GM12878 (cell line): ENCODE data around the gene DTNA. TPM values are rescaled to one million over a fixed set of nuclear protein-coding genes. Genes with fewer than 3 reads are reported as not detected.

ENCODE experiments used
- ATAC-seq: fragments of 200-7000 bp; cut with Tn5 transposase; 3 replicates; pipeline ENCODE4 v1.9.1; 2020; ENCODE audit warnings: mild to moderate bottlenecking, moderate library complexity
- BruUV-seq: library from RNA; stranded (reverse); fragments of 400-500 nt; replicated peaks from 2 replicates; lab custom pipeline; 2021; lab: Mats Ljungman, UMichigan
- CTCF ChIA-PET: fragments of 300-600 bp; sonication (Branson Sonifier 250); formaldehyde crosslinking; extraction: SDS; loops from one replicate; lab custom pipeline; 2021; ENCODE audit warnings: inconsistent platforms; lab: Yijun Ruan, JAX
- POLR2A ChIA-PET: fragments of 350-600 bp; formaldehyde crosslinking; extraction: SDS; loops from one replicate; lab custom pipeline; 2021; ENCODE audit warnings: inconsistent platforms; lab: Charles Lee
- RAD21 ChIA-PET: fragments of 300-600 bp; sonication (Branson Sonifier 250); formaldehyde crosslinking; loops from one replicate; lab custom pipeline; 2023; ENCODE audit warnings: antibody characterized with exemption; ENCODE audit not compliant: unreplicated experiment; lab: Charles Lee
- SMC1A ChIA-PET: fragments of 300-600 bp; sonication (Branson Sonifier 250); formaldehyde crosslinking; loops from one replicate; lab custom pipeline; 2023; ENCODE audit not compliant: unreplicated experiment, uncharacterized antibody; lab: Charles Lee
- DNase-seq: peaks from one replicate; pipeline ENCODE4 v3.0.0-alpha.2; 2011; ENCODE audit warnings: low read depth, low spot score
- FAIRE-seq: peaks from 3 replicates; lab custom pipeline; 2011; peaks lifted over from hg19 to GRCh38; lab: Jason Lieb, UNC
- H2AFZ ChIP-seq: 2 replicates; pipeline ENCODE4 v1.6.0; 2011; ENCODE audit warnings: low read depth, low read length, control low read depth; ENCODE audit not compliant: control insufficient read depth
- H3K27ac ChIP-seq: 2 replicates; pipeline ENCODE4 v1.5.1; 2011; ENCODE audit warnings: control low read depth; ENCODE audit not compliant: control insufficient read depth, insufficient read depth
- H3K27me3 ChIP-seq, 2 experiments: replicated peaks in 1 of 2; 2 replicates each; pipeline versions ENCODE4 v1.6.0 to v1.6.1; 2011; ENCODE audit warnings: low read length in 1 of 2; ENCODE audit not compliant: control insufficient read depth in 2 of 2, insufficient read depth in 2 of 2
- H3K36me3 ChIP-seq, 2 experiments: 2 replicates each; pipeline ENCODE4 v1.5.1; 2011; ENCODE audit warnings: low read length in 1 of 2; ENCODE audit not compliant: control insufficient read depth in 2 of 2, insufficient read depth in 2 of 2
- H3K4me1 ChIP-seq: 2 replicates; pipeline ENCODE4 v1.6.1; 2011; ENCODE audit warnings: mild to moderate bottlenecking, low read length, moderate library complexity, mixed read lengths; ENCODE audit not compliant: control insufficient read depth, insufficient read depth
- H3K4me2 ChIP-seq: 2 replicates; pipeline ENCODE4 v1.6.0; 2011; ENCODE audit warnings: control low read depth; ENCODE audit not compliant: control insufficient read depth, insufficient read depth
- H3K4me3 ChIP-seq: fragments of 200-600 bp; sonication (generic); 2 replicates; pipeline ENCODE4 v1.5.1; 2016
- H3K79me2 ChIP-seq: 2 replicates; pipeline ENCODE4 v1.6.0; 2011; ENCODE audit warnings: low read length; ENCODE audit not compliant: control insufficient read depth, insufficient read depth
- H3K9ac ChIP-seq: 2 replicates; pipeline ENCODE4 v1.8.0; 2011; ENCODE audit warnings: low read length, control low read depth, mixed read lengths; ENCODE audit not compliant: control insufficient read depth, insufficient read depth
- H3K9me3 ChIP-seq: replicated peaks from 3 replicates; pipeline ENCODE4 v1.5.1; 2011; ENCODE audit warnings: mild to moderate bottlenecking, low read length; ENCODE audit not compliant: control insufficient read depth, insufficient read depth
- H4K20me1 ChIP-seq: 2 replicates; pipeline ENCODE4 v1.6.0; 2011; ENCODE audit not compliant: control insufficient read depth, insufficient read depth
- ATF7 ChIP-seq: fragments of 450-650 bp; IDR thresholded peaks from 2 replicates; pipeline ENCODE4 v1.6.1; 2016; ENCODE audit warnings: low read depth, mild to moderate bottlenecking
- BCL11A ChIP-seq: IDR thresholded peaks from 2 replicates; pipeline ENCODE4 v1.6.1; 2011; ENCODE audit warnings: low read depth, low read length
- CUX1 ChIP-seq: IDR thresholded peaks from 2 replicates; pipeline ENCODE4 v1.6.1; 2012; ENCODE audit warnings: improper control_type of control experiment, low read depth, low read length; ENCODE audit not compliant: insufficient replicate concordance
- IRF4 ChIP-seq: IDR thresholded peaks from 2 replicates; pipeline ENCODE4 v1.6.1; 2011; ENCODE audit warnings: low read depth, low read length
- LARP7 ChIP-seq: fragments of 450-650 bp; IDR thresholded peaks from 2 replicates; pipeline ENCODE4 v1.6.1; 2017; ENCODE audit warnings: mild to moderate bottlenecking
- NFIC ChIP-seq: IDR thresholded peaks from 2 replicates; pipeline ENCODE4 v1.6.1; 2012; ENCODE audit warnings: low read depth, mild to moderate bottlenecking, inconsistent platforms, low read length, moderate library complexity
- WGBS: methylation state at CpG from one replicate; pipeline ENCODE4 v1.1.6; 2016; ENCODE audit warnings: low lambda C conversion rate; ENCODE audit not compliant: insufficient replicate concordance, insufficient coverage; ENCODE audit errors: missing lambda C conversion rate; 5-methylcytosine and 5-hydroxymethylcytosine counted together
- in situ Hi-C: fragments of 300-500 bp; cut with MboI; formaldehyde crosslinking; loops from 9 replicates; pipeline ENCODE4 v1.14.3; 2018; ENCODE audit warnings: mixed read lengths
- intact Hi-C: fragments of 100-400 bp; cut with micrococcal nuclease; formaldehyde crosslinking; loops from one replicate; pipeline ENCODE4 v1.14.2; 2022; ENCODE audit not compliant: unreplicated experiment
- polyA plus RNA-seq, 11 experiments: library from polyadenylated mRNA; depleted of rRNA in 4 of 11; unstranded in 6 of 11; stranded (reverse) in 5 of 11; fragments of >200 nt; fragmentation: Nextera tagmentation in 4 of 11; fragmentation: Illumina TruSeq in 1 of 11; extraction: Ambion mirVana in 4 of 11; extraction: Trizol in 1 of 11; gene quantifications; 1 replicate in 1 of 11; 2 replicates in 10 of 11; pipeline versions ENCODE4 v1.2.1 to v1.2.3, GENCODE V29; 2011 to 2016; ENCODE audit warnings: inconsistent platforms in 2 of 11, missing spikeins in 2 of 11, low read depth in 1 of 11
- total RNA-seq, 4 experiments: library from RNA; depleted of rRNA in 3 of 4; stranded (reverse); fragments of >200 nt in 3 of 4; fragmentation: Illumina TruSeq in 1 of 4; extraction: Trizol in 1 of 4; gene quantifications; 2 replicates each; pipeline versions ENCODE4 v1.2.1 to v1.2.3, GENCODE V29; 2013 to 2021
- TF ChIP-seq, protein P1 (sequence below): IDR thresholded peaks from 2 replicates; pipeline ENCODE4 v1.6.1; 2012; ENCODE audit warnings: low read depth, low read length, improper control_type of control experiment

Gene DTNA
- total and polyA plus RNA-seq, 10 of the 15 experiments (the other 5 are each of a cell fraction or from before 2014, with no cell fraction given): 0.26 to 8.6 (median 0.53) TPM

DNA sequence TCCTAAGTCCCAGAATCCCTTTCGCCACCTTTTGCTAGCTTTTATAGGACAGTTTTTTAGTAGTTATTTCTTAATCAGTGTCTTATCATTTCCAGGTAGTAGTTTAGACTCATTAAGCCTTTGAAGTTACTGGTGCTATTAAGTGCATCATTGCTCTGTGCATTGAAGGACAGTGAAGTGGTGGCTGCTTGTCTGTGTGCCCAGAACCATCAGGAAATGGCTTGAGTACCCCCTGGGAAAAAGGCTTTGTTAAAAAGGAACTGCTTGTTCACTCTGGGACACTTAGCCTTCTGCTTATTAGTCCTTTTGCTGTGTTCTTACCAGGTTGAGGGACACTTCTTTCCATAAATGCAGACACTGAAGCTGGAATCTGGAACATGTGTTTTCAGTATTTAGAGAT, 30.0 kb downstream of the DTNA start:
- 74% methylated on average over 1 of the region's 1 CpG for WGBS
- Histone ChIP-seq H3K27me3 (no peaks in the 10 kb centered on the region), H3K36me3 (no peaks in the 10 kb centered on the region), H3K27ac (no peak overlapping the region), H3K79me2 (no peaks in the 10 kb centered on the region), H3K9ac (no peak overlapping the region), H3K4me3 (no peak overlapping the region), H4K20me1 (no peaks in the 10 kb centered on the region), H3K9me3 (no peaks in the 10 kb centered on the region), H3K4me2 (no peak overlapping the region), H3K4me1 (no peaks in the 10 kb centered on the region), H2AFZ (no peak overlapping the region)
- DNase-seq (no peak), ATAC-seq (no peak), FAIRE-seq (no peak)
- BruUV-seq: no TSS peak
- no peak for TF ChIP-seq CUX1
- no peak for TF ChIP-seq ATF7
- no peak for TF ChIP-seq IRF4
- TF ChIP-seq LARP7: no peak
- no peak for TF ChIP-seq NFIC
- TF ChIP-seq, protein P1, sequence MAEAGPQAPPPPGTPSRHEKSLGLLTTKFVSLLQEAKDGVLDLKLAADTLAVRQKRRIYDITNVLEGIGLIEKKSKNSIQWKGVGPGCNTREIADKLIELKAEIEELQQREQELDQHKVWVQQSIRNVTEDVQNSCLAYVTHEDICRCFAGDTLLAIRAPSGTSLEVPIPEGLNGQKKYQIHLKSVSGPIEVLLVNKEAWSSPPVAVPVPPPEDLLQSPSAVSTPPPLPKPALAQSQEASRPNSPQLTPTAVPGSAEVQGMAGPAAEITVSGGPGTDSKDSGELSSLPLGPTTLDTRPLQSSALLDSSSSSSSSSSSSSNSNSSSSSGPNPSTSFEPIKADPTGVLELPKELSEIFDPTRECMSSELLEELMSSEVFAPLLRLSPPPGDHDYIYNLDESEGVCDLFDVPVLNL: no peak
- TF ChIP-seq BCL11A: no peak
- intact Hi-C loops: no loop called here
- CTCF ChIA-PET: interaction anchor here (0.9 kb wide), 1 partner anchor 79 kb away, joined by 3 read pairs; no protein-coding TSS in a partner anchor
- POLR2A ChIA-PET: no interaction called here
- SMC1A ChIA-PET: interaction anchor here (1.0 kb wide), 1 partner anchor 77 kb away, joined by 3 read pairs; no protein-coding TSS in a partner anchor
- RAD21 ChIA-PET: no interaction called here
- in situ Hi-C loops: no loop called here
